Neural crest cell (in vitro differentiated cells): ENCODE results near the gene BMP7. TPM values are rescaled to one million over a fixed set of nuclear protein-coding genes. Genes with fewer than 3 reads are reported as not detected.

Experiments used
- DNase-seq: peaks from one replicate; pipeline ENCODE4 v3.0.0; 2021; ENCODE audit warnings: low read depth, mixed read lengths, low spot score
- H3K27ac Mint-ChIP-seq: one replicate; pipeline ENCODE4 v1.8.0; 2021; ENCODE audit warnings: mild to moderate bottlenecking, mixed read lengths; ENCODE audit not compliant: unreplicated experiment
- H3K27me3 Mint-ChIP-seq: 2 replicates; pipeline ENCODE4 v1.8.0; 2021; ENCODE audit warnings: low read depth, mild to moderate bottlenecking, mixed read lengths
- H3K36me3 Mint-ChIP-seq: 2 replicates; pipeline ENCODE4 v1.8.0; 2021; ENCODE audit warnings: low read depth, mild to moderate bottlenecking, mixed read lengths
- H3K4me1 Mint-ChIP-seq: 2 replicates; pipeline ENCODE4 v1.8.0; 2021; ENCODE audit warnings: mixed read lengths
- H3K4me3 Mint-ChIP-seq: one replicate; pipeline ENCODE4 v1.8.0; 2021; ENCODE audit warnings: mild to moderate bottlenecking, mixed read lengths
- H3K9me3 Mint-ChIP-seq: 2 replicates; pipeline ENCODE4 v1.8.0; 2021; ENCODE audit warnings: mixed read lengths
- CTCF ChIP-seq: fragments of 200-600 bp; sonication (generic); conservative IDR thresholded peaks from 2 replicates; pipeline ENCODE4 v1.5.0; 2021; ENCODE audit warnings: antibody characterized with exemption, mild to moderate bottlenecking
- total RNA-seq: library from RNA; stranded (reverse); gene quantifications from 2 replicates; pipeline ENCODE4 v1.2.1, GENCODE V29; 2021

Gene BMP7
- total RNA-seq, 1 donor from 2014 or later: 13.8 TPM

- Mint-ChIP-seq H3K4me1 (peaks cover 2% of the 10 kb centered on the region), H3K27ac (no peak overlapping the region), H3K27me3 (no peaks in the 10 kb centered on the region), H3K9me3 (peaks cover 1% of the 10 kb centered on the region), H3K4me3 (no peak overlapping the region), H3K36me3 (no peaks in the 10 kb centered on the region)
- DNase-seq: no peak
- no peak for TF ChIP-seq CTCF
Observed at GRCh38 chr20:57139342-57140093, 126.9 kb downstream of the BMP7 start.

- Mint-ChIP-seq H3K4me3 (no peak overlapping the region), H3K9me3 (peaks cover 2% of the 10 kb centered on the region), H3K27me3 (no peaks in the 10 kb centered on the region), H3K27ac (no peak overlapping the region), H3K36me3 (no peaks in the 10 kb centered on the region), H3K4me1 (peaks cover 13% of the 10 kb centered on the region)
- TF ChIP-seq CTCF: no peak
- DNase-seq: no peak
Observed at GRCh38 chr20:57138198-57138995, 128.0 kb downstream of the BMP7 start.

GRCh38 chr20:57137676-57138075 lies 128.8 kb downstream of the BMP7 start:
- Mint-ChIP-seq H3K27me3 (no peaks in the 10 kb centered on the region), H3K27ac (no peak overlapping the region), H3K36me3 (no peaks in the 10 kb centered on the region), H3K4me3 (no peak overlapping the region), H3K9me3 (peaks cover 2% of the 10 kb centered on the region), H3K4me1 (peaks cover 13% of the 10 kb centered on the region)
- no peak for DNase-seq
- no peak for TF ChIP-seq CTCF

GRCh38 chr20:57136734-57137133 lies 129.7 kb downstream of the BMP7 start:
- no peaks in the 10 kb centered on the region for H3K36me3 Mint-ChIP-seq
- no peaks in the 10 kb centered on the region for H3K27me3 Mint-ChIP-seq
- no peak overlapping the region for H3K27ac Mint-ChIP-seq
- peaks cover 2% of the 10 kb centered on the region for H3K9me3 Mint-ChIP-seq
- H3K4me3 Mint-ChIP-seq: no peak overlapping the region
- TF ChIP-seq CTCF: no peak
- peaks cover 13% of the 10 kb centered on the region for H3K4me1 Mint-ChIP-seq
- DNase-seq: no peak

GRCh38 chr20:57135875-57136274 lies 130.6 kb downstream of the BMP7 start:
- TF ChIP-seq CTCF: no peak
- no peak for DNase-seq
- Mint-ChIP-seq H3K4me3 (no peak overlapping the region), H3K36me3 (no peaks in the 10 kb centered on the region), H3K4me1 (peaks cover 13% of the 10 kb centered on the region), H3K27me3 (no peaks in the 10 kb centered on the region), H3K9me3 (peaks cover 2% of the 10 kb centered on the region), H3K27ac (no peak overlapping the region)
